Measurements from ENCODE around the gene TAX1BP3. TPM values are rescaled to one million over a fixed set of nuclear protein-coding genes. Genes with fewer than 3 reads are reported as not detected.

The TAX1BP3 gene
- total RNA-seq, 2 donors from 2014 or later: 13.0 to 15.1 TPM

DNA sequence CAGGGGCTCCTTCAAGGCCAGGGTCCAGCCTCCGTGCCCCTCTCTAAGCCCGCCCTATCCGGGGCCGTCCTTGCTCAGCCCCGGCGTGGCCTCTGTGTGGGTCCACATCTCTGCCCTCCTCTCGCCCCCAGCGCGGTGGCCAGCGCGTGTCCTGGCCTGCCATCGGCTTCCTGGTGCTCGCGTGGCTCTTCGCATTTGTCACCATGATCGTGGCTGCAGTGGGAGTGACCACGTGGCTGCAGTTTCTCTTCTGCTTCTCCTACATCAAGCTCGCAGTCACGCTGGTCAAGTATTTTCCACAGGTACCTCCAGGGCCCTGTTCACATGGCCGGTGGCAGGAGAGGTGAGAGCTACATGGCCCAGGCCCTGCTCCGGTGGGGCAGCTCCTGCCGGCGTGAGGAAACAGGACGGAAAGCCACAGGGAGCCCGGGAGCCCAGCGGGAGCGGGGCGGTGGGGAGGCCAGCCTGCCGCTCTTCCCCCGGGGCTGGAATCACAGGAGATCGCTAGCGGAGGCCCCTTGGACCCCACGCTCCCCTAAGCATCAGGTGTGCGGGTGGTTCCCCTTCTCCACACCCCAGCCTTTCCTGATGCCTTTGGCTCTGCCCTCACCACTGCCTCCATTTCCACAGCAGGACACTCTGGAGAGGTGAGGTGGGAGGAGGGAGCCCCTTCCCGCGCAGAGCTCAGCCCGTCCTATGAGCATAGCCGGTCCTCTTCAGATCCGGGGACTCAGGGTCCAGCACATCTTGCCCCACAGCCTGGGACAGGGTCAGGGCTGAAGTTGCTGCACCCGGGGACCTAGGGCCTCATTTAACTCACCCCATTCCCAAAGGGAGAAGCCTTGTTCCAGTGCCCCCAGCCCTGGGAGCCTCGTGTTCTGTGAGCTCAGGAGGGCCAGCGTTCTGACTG is 10.2 kb downstream of the TAX1BP3 start:
- H3K27ac Mint-ChIP-seq: no peak overlapping the region
- no peaks in the 10 kb centered on the region for H3K36me3 Mint-ChIP-seq (ENCODE audit: low read depth)
- no peaks in the 10 kb centered on the region for H3K9me3 Mint-ChIP-seq
- H3K4me3 Mint-ChIP-seq: no peak overlapping the region
- H3K27me3 Mint-ChIP-seq: no peaks in the 10 kb centered on the region
- no peak for ATAC-seq (replicated peaks)
- no peaks in the 10 kb centered on the region for H3K4me1 Mint-ChIP-seq

DNA sequence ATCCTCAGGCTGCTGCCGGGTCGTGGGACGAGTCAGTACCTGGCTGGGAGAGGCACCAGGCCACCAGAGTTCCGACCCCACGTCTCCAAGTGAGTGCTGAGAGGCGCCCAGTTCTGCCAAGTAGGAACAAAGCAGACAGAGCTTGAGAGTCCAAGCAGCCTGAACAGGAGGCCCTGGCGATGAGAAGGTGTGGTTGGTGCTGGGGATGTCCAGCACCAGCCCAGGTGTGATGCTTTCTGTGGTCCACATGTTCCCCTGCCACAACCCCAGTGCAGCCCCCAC is 10.8 kb downstream of the TAX1BP3 start:
- no peaks in the 10 kb centered on the region for H3K27me3 Mint-ChIP-seq
- no peak for ATAC-seq (replicated peaks)
- no peaks in the 10 kb centered on the region for H3K9me3 Mint-ChIP-seq
- H3K36me3 Mint-ChIP-seq (ENCODE audit: low read depth): peaks cover 2% of the 10 kb centered on the region
- H3K27ac Mint-ChIP-seq: no peak overlapping the region
- H3K4me3 Mint-ChIP-seq: no peak overlapping the region
- no peaks in the 10 kb centered on the region for H3K4me1 Mint-ChIP-seq

DNA sequence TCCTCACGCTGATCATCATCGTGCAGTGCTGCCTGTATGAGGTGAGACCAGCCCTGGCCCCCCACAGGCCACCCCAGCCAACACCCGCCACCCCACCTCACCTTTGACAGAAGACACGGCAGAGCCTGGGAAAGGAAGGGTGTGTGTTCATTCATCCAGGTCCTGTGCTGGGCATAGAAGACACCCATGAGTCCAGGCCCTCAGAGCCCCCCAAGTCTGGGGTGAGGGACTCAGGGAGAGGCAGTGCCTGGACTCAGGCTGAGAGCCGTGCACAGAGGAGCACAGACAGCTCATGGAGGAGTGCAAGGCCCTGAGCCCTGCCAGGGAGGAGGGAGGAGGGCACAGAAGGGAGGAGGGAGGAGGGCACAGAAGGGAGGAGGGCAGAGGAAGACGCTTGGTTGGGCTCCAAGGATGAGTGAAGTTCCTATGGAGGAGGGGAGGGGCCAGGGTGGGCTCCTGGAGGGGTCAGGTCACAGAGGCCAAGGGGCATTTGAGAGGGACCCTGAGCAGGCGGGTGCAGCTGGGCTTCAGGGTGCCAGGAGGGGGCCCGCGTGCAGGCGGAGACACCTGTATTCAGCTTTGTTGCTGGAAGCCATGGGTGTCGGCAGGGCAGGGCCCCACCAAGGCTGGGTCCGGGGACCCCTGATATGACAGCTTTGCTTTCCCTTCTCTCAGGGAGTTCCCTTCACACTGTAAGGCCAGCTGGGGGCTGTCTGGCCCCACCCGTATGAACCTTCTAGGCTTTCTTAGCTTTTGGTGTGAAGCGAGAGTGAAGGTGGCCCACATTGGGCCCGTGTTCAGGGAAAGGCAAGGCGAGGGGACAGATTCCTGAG is 11.4 kb downstream of the TAX1BP3 start:
- ATAC-seq (replicated peaks): no peak
- no peaks in the 10 kb centered on the region for H3K27me3 Mint-ChIP-seq
- no peak overlapping the region for H3K27ac Mint-ChIP-seq
- H3K36me3 Mint-ChIP-seq (ENCODE audit: low read depth): peaks cover 7% of the 10 kb centered on the region
- H3K4me3 Mint-ChIP-seq: no peak overlapping the region
- no peaks in the 10 kb centered on the region for H3K4me1 Mint-ChIP-seq
- no peaks in the 10 kb centered on the region for H3K9me3 Mint-ChIP-seq

DNA sequence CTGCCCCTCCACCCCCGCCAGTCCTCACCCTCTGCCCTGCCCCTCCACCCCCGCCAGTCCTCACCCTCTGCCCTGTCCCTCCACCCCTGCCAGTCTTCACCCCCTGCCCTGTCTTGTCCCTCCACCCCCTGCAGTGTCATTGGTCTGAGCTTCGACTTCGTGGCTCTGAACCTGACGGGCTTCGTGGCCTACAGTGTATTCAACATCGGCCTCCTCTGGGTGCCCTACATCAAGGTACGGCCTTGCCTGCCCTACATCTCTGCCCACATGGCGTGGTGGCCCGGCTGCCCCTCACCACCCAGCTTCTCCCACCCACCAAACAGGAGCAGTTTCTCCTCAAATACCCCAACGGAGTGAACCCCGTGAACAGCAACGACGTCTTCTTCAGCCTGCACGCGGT is 12.0 kb downstream of the TAX1BP3 start:
- Mint-ChIP-seq H3K9me3 (no peaks in the 10 kb centered on the region), H3K4me3 (no peak overlapping the region), H3K36me3 (ENCODE audit: low read depth) (peaks cover 10% of the 10 kb centered on the region), H3K27me3 (no peaks in the 10 kb centered on the region), H3K27ac (no peak overlapping the region), H3K4me1 (no peaks in the 10 kb centered on the region)
- no peak for ATAC-seq (replicated peaks)

DNA sequence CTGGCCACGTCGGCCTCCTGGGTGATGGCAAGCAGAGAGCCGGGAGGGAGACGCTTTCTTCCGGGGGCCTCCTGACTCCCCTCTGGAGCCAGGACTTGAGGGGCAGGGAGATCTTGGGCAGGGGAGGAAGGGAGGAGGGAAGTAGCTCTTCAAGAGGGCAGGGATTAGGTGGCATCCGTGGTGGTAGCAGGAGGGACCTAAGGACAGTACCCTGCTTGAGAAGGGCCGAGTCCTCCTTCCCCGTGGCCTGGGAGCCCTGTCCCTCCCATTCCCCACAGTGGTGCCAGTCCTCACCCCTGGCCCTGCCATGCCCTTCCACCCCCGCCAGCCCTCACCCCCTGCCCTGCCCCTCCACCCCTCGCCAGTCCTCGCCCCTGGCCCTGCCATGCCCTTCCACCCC is 12.6 kb downstream of the TAX1BP3 start:
- Mint-ChIP-seq H3K4me1 (no peaks in the 10 kb centered on the region), H3K36me3 (ENCODE audit: low read depth) (peaks cover 10% of the 10 kb centered on the region), H3K27me3 (no peaks in the 10 kb centered on the region), H3K27ac (no peak overlapping the region), H3K4me3 (no peak overlapping the region), H3K9me3 (no peaks in the 10 kb centered on the region)
- ATAC-seq (replicated peaks): no peak

DNA sequence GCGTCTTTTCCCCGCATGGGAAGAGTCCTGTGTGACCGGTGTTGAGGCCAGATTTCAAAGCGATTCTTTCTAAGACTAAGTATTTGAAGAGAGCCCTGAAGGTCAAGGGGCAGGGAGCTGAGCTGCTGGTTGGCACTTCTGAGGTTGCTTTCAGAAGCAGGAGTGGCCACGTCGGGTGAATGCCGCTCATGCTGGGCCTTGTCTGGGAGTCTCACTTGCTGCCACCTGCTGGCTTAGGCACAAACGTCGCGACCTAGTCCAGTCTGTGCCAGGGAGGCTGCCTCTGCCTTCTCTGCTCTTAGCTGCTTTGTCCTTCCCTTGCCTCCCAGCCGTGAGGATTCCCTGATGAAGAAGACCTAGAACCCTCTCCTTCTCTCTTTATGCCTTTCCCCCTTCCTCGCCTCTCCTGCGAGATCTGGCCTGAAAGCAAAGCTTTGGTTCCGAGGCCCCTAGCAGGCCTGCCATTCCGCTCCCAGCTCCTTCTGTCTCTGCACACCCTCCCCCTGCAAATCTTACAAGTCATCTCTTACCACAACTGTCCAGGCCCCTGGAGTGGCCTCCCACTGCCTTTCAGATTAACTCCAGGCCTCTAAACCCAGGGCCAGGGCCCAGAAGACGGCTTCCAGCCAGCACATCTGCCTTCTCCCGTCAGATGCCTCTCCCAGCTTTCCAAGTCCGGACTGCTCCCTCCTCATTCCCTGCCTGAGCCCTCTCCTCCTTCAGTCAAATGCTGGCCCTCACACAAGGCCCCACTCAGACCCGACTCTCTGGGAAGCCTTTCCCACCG is 20.4 kb downstream of the TAX1BP3 start:
- no peak overlapping the region for H3K4me3 Mint-ChIP-seq
- no peaks in the 10 kb centered on the region for H3K9me3 Mint-ChIP-seq
- peak overlapping the region; percentile 44 for H3K27ac Mint-ChIP-seq
- no peaks in the 10 kb centered on the region for H3K27me3 Mint-ChIP-seq
- ATAC-seq (replicated peaks): peak; percentile 49
- peaks cover 6% of the 10 kb centered on the region for H3K4me1 Mint-ChIP-seq
- H3K36me3 Mint-ChIP-seq (ENCODE audit: low read depth): peaks cover 30% of the 10 kb centered on the region

DNA sequence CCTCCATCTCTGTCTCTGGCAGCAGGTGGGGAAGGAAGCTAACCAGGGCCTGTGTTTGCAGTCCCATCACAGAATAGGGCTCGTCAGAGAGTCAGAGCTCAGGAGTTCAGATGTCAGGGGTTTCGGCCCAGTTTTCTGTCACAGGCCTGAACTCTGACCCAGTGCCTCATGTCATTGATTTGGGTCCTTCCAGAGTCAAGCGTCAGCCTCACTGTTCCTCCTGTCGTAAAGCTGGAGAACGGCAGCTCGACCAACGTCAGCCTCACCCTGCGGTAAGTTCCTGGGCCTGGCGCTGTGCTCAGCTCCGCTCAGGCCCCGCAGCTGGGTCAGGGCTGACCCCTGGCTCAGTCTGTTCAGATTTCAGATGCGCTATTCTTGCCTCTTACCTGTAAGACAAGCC is 21.1 kb downstream of the TAX1BP3 start:
- Mint-ChIP-seq H3K4me3 (no peak overlapping the region), H3K4me1 (peaks cover 6% of the 10 kb centered on the region), H3K36me3 (ENCODE audit: low read depth) (peaks cover 26% of the 10 kb centered on the region), H3K9me3 (no peaks in the 10 kb centered on the region), H3K27ac (no peak overlapping the region), H3K27me3 (no peaks in the 10 kb centered on the region)
- no peak for ATAC-seq (replicated peaks)

DNA sequence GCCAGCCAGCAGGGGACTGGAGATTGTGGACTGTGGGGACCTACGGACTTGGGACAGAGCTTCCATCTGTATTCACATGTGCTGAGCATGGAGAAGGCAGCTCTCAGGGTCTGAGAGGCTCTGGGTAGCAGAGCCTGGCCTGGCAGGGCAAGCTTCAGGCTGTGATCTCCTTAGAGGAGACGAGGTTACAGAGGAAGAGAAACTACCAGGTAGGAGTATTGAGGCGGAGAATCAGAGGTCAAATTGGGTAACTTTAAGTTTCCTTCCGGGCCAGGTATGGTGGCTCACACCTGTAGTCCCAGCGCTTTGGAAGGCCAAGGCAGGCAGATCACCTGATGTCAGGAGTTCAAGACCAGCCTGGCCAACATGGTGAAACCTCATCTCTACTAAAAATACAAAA is 23.1 kb downstream of the TAX1BP3 start:
- H3K9me3 Mint-ChIP-seq: no peaks in the 10 kb centered on the region
- peak overlapping the region; percentile 14 for H3K27ac Mint-ChIP-seq
- H3K4me3 Mint-ChIP-seq: no peak overlapping the region
- no peak for ATAC-seq (replicated peaks)
- H3K36me3 Mint-ChIP-seq (ENCODE audit: low read depth): peaks cover 22% of the 10 kb centered on the region
- H3K27me3 Mint-ChIP-seq: no peaks in the 10 kb centered on the region
- H3K4me1 Mint-ChIP-seq: peaks cover 7% of the 10 kb centered on the region

DNA sequence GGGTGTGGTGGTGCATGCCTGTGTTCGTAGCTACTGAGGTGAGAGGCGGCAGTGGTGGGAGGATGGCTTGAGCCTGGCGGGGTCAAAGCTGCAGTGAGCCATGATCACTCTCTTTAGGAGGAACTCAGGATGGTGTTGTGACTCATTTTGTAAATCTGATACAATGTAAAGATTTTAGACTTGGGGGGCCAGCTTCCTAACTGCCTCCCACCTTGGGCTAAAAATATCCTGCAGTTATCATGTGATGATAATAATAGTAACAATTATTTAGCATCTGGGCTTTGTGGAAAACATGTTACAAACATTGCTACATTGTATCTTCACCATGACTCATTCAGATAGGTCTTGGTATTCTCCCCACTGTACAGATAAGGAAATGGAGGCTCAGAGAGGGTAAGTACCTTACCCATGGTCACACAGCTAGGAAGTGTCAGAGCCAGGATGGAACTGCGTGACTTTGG is 24.5 kb downstream of the TAX1BP3 start:
- no peaks in the 10 kb centered on the region for H3K27me3 Mint-ChIP-seq
- H3K4me3 Mint-ChIP-seq: peak overlapping the region; percentile 37
- peaks cover 26% of the 10 kb centered on the region for H3K36me3 Mint-ChIP-seq (ENCODE audit: low read depth)
- ATAC-seq (replicated peaks): peak; percentile 78
- H3K4me1 Mint-ChIP-seq: peaks cover 15% of the 10 kb centered on the region
- peak overlapping the region; percentile 79 for H3K27ac Mint-ChIP-seq
- H3K9me3 Mint-ChIP-seq: no peaks in the 10 kb centered on the region

DNA sequence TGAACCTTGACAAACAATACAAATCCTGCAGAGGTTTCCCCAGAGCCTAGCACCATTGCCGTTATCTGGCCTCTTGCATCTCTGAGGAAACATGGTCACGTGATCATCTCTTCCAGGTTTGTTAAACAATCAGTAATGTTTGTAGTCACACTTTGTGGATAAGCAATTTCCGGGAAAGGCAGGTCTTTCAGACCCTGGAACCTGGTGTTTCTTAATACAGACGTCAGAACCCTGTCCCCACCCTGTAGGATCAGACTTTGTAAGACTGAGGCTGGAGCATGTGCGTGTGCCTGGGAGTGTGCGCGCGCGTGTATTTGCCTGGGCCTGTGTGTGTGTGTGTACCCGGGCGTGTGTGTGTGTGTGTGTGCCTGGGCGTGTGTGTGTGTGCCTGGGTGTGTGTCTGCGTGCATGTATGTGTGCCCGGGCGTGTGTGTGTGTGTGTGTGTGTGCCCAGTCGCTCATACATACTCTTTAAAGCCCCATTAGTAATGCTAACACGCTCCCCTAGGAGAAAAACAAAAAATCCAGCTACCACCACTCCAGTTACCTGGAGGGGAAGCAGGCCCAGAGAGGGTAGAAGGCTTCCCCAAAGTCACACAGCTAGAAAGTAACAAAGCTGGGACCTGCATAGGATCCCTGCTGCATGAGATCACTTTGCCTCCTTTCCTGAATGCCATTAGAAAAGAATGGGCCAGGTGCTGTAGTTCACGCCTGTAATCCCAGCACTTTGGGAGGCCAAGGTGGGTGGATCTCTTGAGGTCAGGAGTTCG is 26.5 kb downstream of the TAX1BP3 start:
- no peak overlapping the region for H3K4me3 Mint-ChIP-seq
- no peaks in the 10 kb centered on the region for H3K27me3 Mint-ChIP-seq
- peaks cover 18% of the 10 kb centered on the region for H3K4me1 Mint-ChIP-seq
- no peak for ATAC-seq (replicated peaks)
- H3K36me3 Mint-ChIP-seq (ENCODE audit: low read depth): peaks cover 14% of the 10 kb centered on the region
- no peaks in the 10 kb centered on the region for H3K9me3 Mint-ChIP-seq
- no peak overlapping the region for H3K27ac Mint-ChIP-seq

DNA sequence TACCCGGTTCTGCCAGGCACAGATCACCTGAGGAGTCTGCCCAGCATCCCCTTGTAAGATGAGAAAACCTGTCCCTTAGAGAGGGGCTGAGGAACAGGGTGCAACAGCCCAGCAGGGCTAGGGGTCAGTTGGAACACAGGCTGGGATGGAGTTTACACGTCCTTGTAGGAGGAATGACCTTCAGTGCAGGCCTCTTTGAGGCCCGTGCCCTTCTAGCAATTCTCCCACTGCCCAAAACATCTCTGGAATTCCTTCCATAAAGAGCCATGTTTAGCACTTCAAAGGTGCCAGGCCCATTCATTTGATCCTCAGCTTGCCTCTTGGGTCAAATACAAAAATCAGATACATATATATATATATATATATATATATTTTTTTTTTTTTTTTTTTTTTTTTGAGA is 27.4 kb downstream of the TAX1BP3 start:
- Mint-ChIP-seq H3K27me3 (no peaks in the 10 kb centered on the region), H3K4me1 (peaks cover 18% of the 10 kb centered on the region), H3K36me3 (ENCODE audit: low read depth) (peaks cover 14% of the 10 kb centered on the region), H3K9me3 (no peaks in the 10 kb centered on the region), H3K27ac (no peak overlapping the region), H3K4me3 (no peak overlapping the region)
- ATAC-seq (replicated peaks): no peak

DNA sequence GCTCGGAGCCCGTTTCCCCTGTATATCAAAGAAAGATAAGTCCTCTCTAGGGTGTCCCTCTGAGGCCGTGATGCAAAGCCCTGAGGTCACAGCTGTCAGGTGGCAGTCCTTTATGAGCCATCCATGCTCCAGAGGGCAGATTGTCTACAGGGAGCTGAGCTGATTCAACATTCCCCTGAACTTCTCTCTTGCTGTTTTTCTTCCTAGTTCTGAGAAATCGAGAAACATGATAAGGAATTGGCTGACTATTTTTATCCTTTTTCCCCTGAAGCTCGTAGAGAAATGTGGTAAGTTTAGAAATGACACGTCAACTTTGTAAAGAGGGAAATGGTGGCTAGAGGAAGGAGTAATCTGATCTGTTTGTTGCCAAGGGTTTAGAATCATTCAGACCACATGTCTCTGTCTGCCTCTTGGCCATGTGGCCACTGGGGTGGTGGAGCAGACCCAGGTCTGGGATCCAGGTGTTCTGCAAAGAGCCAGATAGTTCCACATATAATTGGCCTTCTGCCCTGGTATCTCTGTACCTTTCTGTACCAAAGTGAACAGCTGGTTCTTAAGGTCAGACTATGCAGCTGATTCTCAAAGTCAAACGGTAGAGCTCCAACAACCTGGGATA is 28.3 kb downstream of the TAX1BP3 start:
- peak overlapping the region; percentile 73 for H3K4me3 Mint-ChIP-seq
- peak; percentile 32 for ATAC-seq (replicated peaks)
- peaks cover 14% of the 10 kb centered on the region for H3K36me3 Mint-ChIP-seq (ENCODE audit: low read depth)
- no peaks in the 10 kb centered on the region for H3K9me3 Mint-ChIP-seq
- H3K27me3 Mint-ChIP-seq: no peaks in the 10 kb centered on the region
- H3K4me1 Mint-ChIP-seq: peaks cover 18% of the 10 kb centered on the region
- peak overlapping the region; percentile 89 for H3K27ac Mint-ChIP-seq

DNA sequence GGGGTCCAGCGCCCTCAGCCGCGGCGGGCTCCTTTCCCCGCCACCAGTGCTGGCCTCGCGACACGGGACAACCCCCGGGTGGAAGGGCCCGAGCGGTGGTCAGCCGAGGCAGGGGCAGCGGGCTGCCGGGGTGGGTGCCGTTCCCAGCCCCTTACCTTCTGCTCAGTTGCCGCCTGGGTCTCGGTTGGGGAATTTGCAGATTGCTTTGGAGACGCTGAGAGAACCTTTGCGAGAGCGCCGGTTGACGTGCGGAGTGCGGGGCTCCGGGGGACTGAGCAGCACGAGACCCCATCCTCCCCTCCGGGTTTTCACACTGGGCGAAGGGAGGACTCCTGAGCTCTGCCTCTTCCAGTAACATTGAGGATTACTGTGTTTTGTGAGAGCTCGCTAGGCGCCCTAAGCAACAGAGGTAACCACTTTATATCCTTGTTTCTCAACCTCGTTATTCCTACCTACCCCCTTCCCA is 31.4 kb downstream of the TAX1BP3 start:
- ATAC-seq (replicated peaks): no peak
- Mint-ChIP-seq H3K9me3 (no peaks in the 10 kb centered on the region), H3K4me3 (peak overlapping the region; percentile 91), H3K36me3 (ENCODE audit: low read depth) (peaks cover 9% of the 10 kb centered on the region), H3K27me3 (no peaks in the 10 kb centered on the region), H3K4me1 (peaks cover 22% of the 10 kb centered on the region), H3K27ac (peak overlapping the region; percentile 98)
